Fibroblast of skin of left biceps (primary cell): ENCODE measurements around the gene FLNB.

Experiments used
- DNase-seq, 2 experiments: peaks; one replicate each; pipeline ENCODE4 v3.0.0-alpha.2; 2013; ENCODE audit warnings: low read depth in 2 of 2

Gene FLNB

GRCh38 chr3:58135712-58136543 lies 127.7 kb downstream of the FLNB start:
- DNase-seq = no peak

- DNase-seq = no peak
These were observed 129.1 kb downstream of the FLNB start for GRCh38 chr3:58137306-58137705.

- DNase-seq = no peak
These were observed 133.6 kb downstream of the FLNB start for GRCh38 chr3:58141766-58142345.

- DNase-seq = no peak
These were observed 135.3 kb downstream of the FLNB start for GRCh38 chr3:58143417-58144055.

- no peak for DNase-seq
These were observed 136.5 kb downstream of the FLNB start for GRCh38 chr3:58144478-58145325.

GRCh38 chr3:58148049-58148448 lies 139.8 kb downstream of the FLNB start:
- no peak for DNase-seq

- no peak for DNase-seq
These were observed 142.0 kb downstream of the FLNB start for GRCh38 chr3:58150130-58150809.

- DNase-seq = peak in 1 of 2 experiments; percentile 30
These were observed 142.6 kb downstream of the FLNB start for GRCh38 chr3:58150810-58151199.

GRCh38 chr3:58151637-58152036 lies 143.4 kb downstream of the FLNB start:
- no peak for DNase-seq

- DNase-seq = no peak
These were observed 144.2 kb downstream of the FLNB start for GRCh38 chr3:58152225-58153015.

- no peak for DNase-seq
These were observed 145.1 kb downstream of the FLNB start for GRCh38 chr3:58153371-58153770.

GRCh38 chr3:58154626-58155449 lies 146.6 kb downstream of the FLNB start:
- no peak for DNase-seq

GRCh38 chr3:58155838-58156237 lies 147.6 kb downstream of the FLNB start:
- DNase-seq = no peak

GRCh38 chr3:58157700-58158099 lies 149.5 kb downstream of the FLNB start:
- DNase-seq = no peak

- no peak for DNase-seq
These were observed 150.4 kb downstream of the FLNB start for GRCh38 chr3:58158442-58159153.

GRCh38 chr3:58160399-58160798 lies 152.2 kb downstream of the FLNB start:
- no peak for DNase-seq

- peak; percentile 69 to 74 for DNase-seq
These were observed 153.5 kb downstream of the FLNB start for GRCh38 chr3:58161435-58162398.

GRCh38 chr3:58163234-58163633 lies 155.0 kb downstream of the FLNB start:
- DNase-seq = no peak
